ENCODE measurements around the gene MLLT11. TPM values are rescaled to one million over a fixed set of nuclear protein-coding genes. Genes with fewer than 3 reads are reported as not detected.
"Not testable (repeated sequence)": the region's sequence is repeated elsewhere in the genome, so short reads cannot be mapped to it uniquely, and the experiment has no call there.

MLLT11 gene
- total RNA-seq, 1 donor from 2014 or later, result 34.1 TPM

GRCh38 chr1:151072224-151072623, 12.0 kb downstream of the MLLT11 start:
- Histone ChIP-seq H3K9me3 (replicated peaks) (no peaks in the 10 kb centered on the region), H3K4me3 (no peak overlapping the region), H3K4me1 (peaks cover 26% of the 10 kb centered on the region), H3K27ac (replicated peaks) (peak overlapping the region; percentile 99), H3K27me3 (ENCODE audit: low read depth) (no peaks in the 10 kb centered on the region), H3K36me3 (peaks cover 24% of the 10 kb centered on the region)
- no peak for DNase-seq
- TF ChIP-seq CTCF (IDR thresholded peaks at IDR 0.05; ENCODE audit: borderline replicate concordance), result no peak
- intact Hi-C loops (cut with micrococcal nuclease), result no loop called here

- Histone ChIP-seq H3K4me1 (peaks cover 5% of the 10 kb centered on the region), H3K36me3 (peaks cover 6% of the 10 kb centered on the region), H3K9me3 (replicated peaks) (no peaks in the 10 kb centered on the region), H3K27me3 (ENCODE audit: low read depth) (no peaks in the 10 kb centered on the region), H3K4me3 (no peak overlapping the region), H3K27ac (replicated peaks) (no peak overlapping the region)
- no peak for TF ChIP-seq CTCF (IDR thresholded peaks at IDR 0.05; ENCODE audit: borderline replicate concordance)
- no peak for DNase-seq
- intact Hi-C loops (cut with micrococcal nuclease), result no loop called here
These were observed 25.9 kb downstream of the MLLT11 start for GRCh38 chr1:151085953-151086559.

GRCh38 chr1:151097426-151097825, 37.2 kb downstream of the MLLT11 start:
- not testable (repeated sequence) for H3K27me3 ChIP-seq (ENCODE audit: low read depth); H3K4me1 ChIP-seq; H3K27ac ChIP-seq (replicated peaks); H3K9me3 ChIP-seq (replicated peaks); H3K4me3 ChIP-seq; DNase-seq
- peaks cover 17% of the 10 kb centered on the region for H3K36me3 ChIP-seq
- intact Hi-C loops (cut with micrococcal nuclease), result loop anchor here (5.0 kb wide), 1 partner anchor 60 kb away; the partner anchor contains the start of gene TNFAIP8L2

GRCh38 chr1:151098126-151098525, 37.9 kb downstream of the MLLT11 start:
- Histone ChIP-seq H3K9me3 (replicated peaks) (no peaks in the 10 kb centered on the region), H3K36me3 (peaks cover 21% of the 10 kb centered on the region)
- intact Hi-C loops (cut with micrococcal nuclease), result loop anchor here (5.0 kb wide), 1 partner anchor 59 kb away; the partner anchor contains the start of gene TNFAIP8L2

GRCh38 chr1:151104630-151105029, 44.4 kb downstream of the MLLT11 start:
- no peak for TF ChIP-seq CTCF (IDR thresholded peaks at IDR 0.05; ENCODE audit: borderline replicate concordance)
- Histone ChIP-seq H3K36me3 (peaks cover 38% of the 10 kb centered on the region), H3K4me1 (no peaks in the 10 kb centered on the region), H3K9me3 (replicated peaks) (no peaks in the 10 kb centered on the region), H3K27me3 (ENCODE audit: low read depth) (no peaks in the 10 kb centered on the region), H3K4me3 (no peak overlapping the region), H3K27ac (replicated peaks) (no peak overlapping the region)
- no peak for DNase-seq
- intact Hi-C loops (cut with micrococcal nuclease), result no loop called here

More at GRCh38 chr1:151098126-151098525, 37.9 kb downstream of the MLLT11 start:
- no peak for DNase-seq
- no peak for TF ChIP-seq CTCF (IDR thresholded peaks at IDR 0.05; ENCODE audit: borderline replicate concordance)
- H3K27me3 ChIP-seq (ENCODE audit: low read depth), result no peaks in the 10 kb centered on the region
- no peak overlapping the region for H3K27ac ChIP-seq (replicated peaks)
- no peak overlapping the region for H3K4me3 ChIP-seq
- H3K4me1 ChIP-seq, result no peaks in the 10 kb centered on the region

- no peak for TF ChIP-seq CTCF (IDR thresholded peaks at IDR 0.05; ENCODE audit: borderline replicate concordance)
- DNase-seq, result no peak
- intact Hi-C loops (cut with micrococcal nuclease), result loop anchor here (2.0 kb wide), 1 partner anchor 30 kb away; no protein-coding TSS in a partner anchor
- Histone ChIP-seq H3K4me1 (no peaks in the 10 kb centered on the region), H3K27ac (replicated peaks) (no peak overlapping the region), H3K36me3 (peaks cover 50% of the 10 kb centered on the region), H3K9me3 (replicated peaks) (no peaks in the 10 kb centered on the region), H3K27me3 (ENCODE audit: low read depth) (no peaks in the 10 kb centered on the region), H3K4me3 (no peak overlapping the region)
These were observed 46.7 kb downstream of the MLLT11 start for GRCh38 chr1:151106894-151107293.
